Breast epithelium (tissue), 4 donors: Measurements from ENCODE around the gene MCU. TPM values are rescaled to one million over a fixed set of nuclear protein-coding genes. Genes with fewer than 3 reads are reported as not detected.

Source experiments
- DNase-seq, 2 donors: peaks; one replicate each; pipeline ENCODE4 v3.0.0-alpha.2; 2019; ENCODE audit warnings: low spot score in 2 of 2
- H3K27ac ChIP-seq, 2 donors: fragments of 200-600 bp; sonication (generic) in 1 of 2; one replicate each; pipeline ENCODE4 v1.5.1; 2016 to 2019; ENCODE audit warnings: mild to moderate bottlenecking in 1 of 2
- H3K27me3 ChIP-seq, 2 donors: fragments of 200-600 bp; sonication (generic) in 1 of 2; one replicate each; pipeline versions ENCODE4 v1.5.1 to v1.6.0; 2017 to 2019; ENCODE audit warnings: control low read depth in 1 of 2, mild to moderate bottlenecking in 1 of 2
- H3K36me3 ChIP-seq: fragments of 200-600 bp; one replicate; pipeline ENCODE4 v1.5.1; 2019
- H3K4me1 ChIP-seq, 2 donors: fragments of 200-600 bp; sonication (generic); one replicate each; pipeline ENCODE4 v1.5.1; 2016 to 2019; ENCODE audit warnings: control low read depth in 1 of 2
- H3K4me3 ChIP-seq, 3 donors: fragments of 200-600 bp; sonication (generic); 1 replicate in 2 of 3; 2 replicates in 1 of 3; pipeline ENCODE4 v1.5.1; 2016 to 2019; ENCODE audit warnings: mild to moderate bottlenecking in 3 of 3, moderate library complexity in 2 of 3
- H3K9me3 ChIP-seq, 2 donors: fragments of 200-600 bp; sonication (generic) in 1 of 2; one replicate each; pipeline ENCODE4 v1.5.1; 2016 to 2019; ENCODE audit warnings: control low read depth in 1 of 2
- POLR2A ChIP-seq: fragments of 450-650 bp; IDR thresholded peaks from one replicate; pipeline ENCODE4 v1.6.1; 2016; ENCODE audit warnings: antibody characterized with exemption, mild to moderate bottlenecking, moderate library complexity
- POLR2AphosphoS5 ChIP-seq, 3 donors: sonication (generic); formaldehyde crosslinking; IDR thresholded peaks; one replicate each; pipeline ENCODE4 v1.6.1; 2017; ENCODE audit warnings: antibody characterized with exemption in 3 of 3
- intact Hi-C: fragments of 100-400 bp; cut with DNase I; formaldehyde crosslinking; loops from one replicate; pipeline ENCODE4 v1.15.1; 2023; ENCODE audit warnings: low total_unique reads
- total RNA-seq, 3 donors: library from RNA; depleted of rRNA; stranded (reverse); fragments of >200 nt; gene quantifications; one replicate each; pipeline ENCODE4 v1.1.0, GENCODE V29; 2016
- TF ChIP-seq, protein P1 (sequence below), 3 donors: fragments of 450-650 bp; IDR thresholded peaks; one replicate each; pipeline ENCODE4 v1.5.1; 2016 to 2017; ENCODE audit warnings: antibody characterized with exemption in 3 of 3, mild to moderate bottlenecking in 3 of 3, moderate library complexity in 3 of 3

Gene MCU
- total RNA-seq, 3 donors from 2014 or later = 11.7 to 27.4 (median 20.6) TPM

DNA sequence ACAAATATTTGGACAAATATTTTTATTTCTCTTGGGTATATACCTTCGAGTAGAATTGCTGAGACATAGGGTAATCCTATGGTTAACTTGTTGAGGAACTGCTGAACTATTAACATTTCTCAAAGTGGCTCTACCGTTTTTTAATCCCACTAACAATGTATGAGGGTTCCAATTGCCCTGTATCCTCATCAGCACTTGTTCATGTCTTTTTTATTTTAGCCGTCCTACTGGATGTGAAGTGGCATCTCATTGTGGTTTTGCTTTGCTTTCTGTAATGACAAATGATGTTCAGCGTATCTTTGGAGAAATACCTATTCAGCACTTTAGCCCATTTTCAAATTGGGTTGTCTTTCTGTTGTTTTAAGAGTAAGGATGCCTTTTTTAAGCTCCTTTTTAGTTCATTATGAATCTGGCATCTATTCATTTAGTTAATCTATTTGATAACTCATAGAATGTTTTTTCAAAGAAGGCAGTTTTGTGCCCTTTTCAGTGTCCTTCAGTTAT lies 40.0 kb downstream of the MCU start:
- DNase-seq = no peak
- TF ChIP-seq POLR2A (no peak), POLR2AphosphoS5 (IDR thresholded peaks at IDR 0.05) (no peak)
- TF ChIP-seq, protein P1, sequence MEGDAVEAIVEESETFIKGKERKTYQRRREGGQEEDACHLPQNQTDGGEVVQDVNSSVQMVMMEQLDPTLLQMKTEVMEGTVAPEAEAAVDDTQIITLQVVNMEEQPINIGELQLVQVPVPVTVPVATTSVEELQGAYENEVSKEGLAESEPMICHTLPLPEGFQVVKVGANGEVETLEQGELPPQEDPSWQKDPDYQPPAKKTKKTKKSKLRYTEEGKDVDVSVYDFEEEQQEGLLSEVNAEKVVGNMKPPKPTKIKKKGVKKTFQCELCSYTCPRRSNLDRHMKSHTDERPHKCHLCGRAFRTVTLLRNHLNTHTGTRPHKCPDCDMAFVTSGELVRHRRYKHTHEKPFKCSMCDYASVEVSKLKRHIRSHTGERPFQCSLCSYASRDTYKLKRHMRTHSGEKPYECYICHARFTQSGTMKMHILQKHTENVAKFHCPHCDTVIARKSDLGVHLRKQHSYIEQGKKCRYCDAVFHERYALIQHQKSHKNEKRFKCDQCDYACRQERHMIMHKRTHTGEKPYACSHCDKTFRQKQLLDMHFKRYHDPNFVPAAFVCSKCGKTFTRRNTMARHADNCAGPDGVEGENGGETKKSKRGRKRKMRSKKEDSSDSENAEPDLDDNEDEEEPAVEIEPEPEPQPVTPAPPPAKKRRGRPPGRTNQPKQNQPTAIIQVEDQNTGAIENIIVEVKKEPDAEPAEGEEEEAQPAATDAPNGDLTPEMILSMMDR (IDR thresholded peaks at IDR 0.05) = no peak
- H3K4me1 ChIP-seq = no peaks in the 10 kb centered on the region
- no peak overlapping the region for H3K27ac ChIP-seq
- no peak overlapping the region for H3K4me3 ChIP-seq
- intact Hi-C loops = no loop called here
- H3K36me3 ChIP-seq = no peaks in the 10 kb centered on the region
- H3K27me3 ChIP-seq = no peaks in the 10 kb centered on the region
- no peaks in the 10 kb centered on the region for H3K9me3 ChIP-seq

- intact Hi-C loops = no loop called here
- Histone ChIP-seq H3K27ac (no peak overlapping the region), H3K4me3 (no peak overlapping the region), H3K36me3 (no peaks in the 10 kb centered on the region), H3K27me3 (no peaks in the 10 kb centered on the region), H3K4me1 (no peaks in the 10 kb centered on the region), H3K9me3 (no peaks in the 10 kb centered on the region)
- DNase-seq = no peak
- no peak for TF ChIP-seq POLR2AphosphoS5 (IDR thresholded peaks at IDR 0.05)
- TF ChIP-seq POLR2A = no peak
- TF ChIP-seq, protein P1 (IDR thresholded peaks at IDR 0.05) = no peak
Measured at GRCh38 chr10:72732521-72732920, 40.6 kb downstream of the MCU start.

- Histone ChIP-seq H3K27me3 (no peaks in the 10 kb centered on the region), H3K4me3 (no peak overlapping the region), H3K9me3 (no peaks in the 10 kb centered on the region), H3K27ac (no peak overlapping the region), H3K4me1 (no peaks in the 10 kb centered on the region), H3K36me3 (no peaks in the 10 kb centered on the region)
- no peak for TF ChIP-seq POLR2A
- no peak for TF ChIP-seq POLR2AphosphoS5 (IDR thresholded peaks at IDR 0.05)
- TF ChIP-seq, protein P1 (IDR thresholded peaks at IDR 0.05) = no peak
- intact Hi-C loops = no loop called here
- DNase-seq = no peak
Measured at GRCh38 chr10:72733989-72734388, 42.0 kb downstream of the MCU start.

DNA sequence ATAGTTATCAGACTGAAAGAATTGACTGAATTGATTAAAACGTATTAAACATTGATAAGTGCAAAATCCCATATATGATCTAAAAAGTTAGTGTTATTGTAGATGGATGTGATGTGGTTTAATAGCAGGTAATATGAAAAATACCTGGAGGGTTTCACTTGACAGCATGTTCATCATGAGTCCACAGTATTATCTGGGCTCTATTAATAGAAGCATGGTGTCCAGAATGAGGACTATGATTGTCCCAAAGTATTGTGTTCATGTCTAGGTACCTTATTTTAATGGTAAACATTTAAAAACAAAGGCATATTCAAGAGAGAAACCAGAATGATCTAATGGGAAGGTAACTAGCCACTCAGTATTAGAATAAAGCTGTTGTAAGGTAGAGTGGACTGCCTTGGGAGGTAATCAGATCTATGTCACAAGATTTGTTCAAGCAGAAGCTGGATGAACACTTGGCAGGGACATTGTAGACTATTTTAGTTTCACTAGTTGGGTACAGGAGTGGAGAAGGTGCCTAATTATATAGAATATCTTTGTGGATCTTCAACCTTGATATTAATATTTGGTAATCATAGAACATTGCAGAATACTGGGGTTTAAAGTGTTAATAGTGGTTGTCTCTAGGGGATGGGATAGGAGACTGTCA lies 43.5 kb downstream of the MCU start:
- H3K9me3 ChIP-seq = no peaks in the 10 kb centered on the region
- intact Hi-C loops = no loop called here
- no peak overlapping the region for H3K27ac ChIP-seq
- TF ChIP-seq, protein P1 (IDR thresholded peaks at IDR 0.05) = no peak
- TF ChIP-seq POLR2A (no peak), POLR2AphosphoS5 (IDR thresholded peaks at IDR 0.05) (no peak)
- H3K4me1 ChIP-seq = no peaks in the 10 kb centered on the region
- H3K27me3 ChIP-seq = no peaks in the 10 kb centered on the region
- H3K4me3 ChIP-seq = no peak overlapping the region
- no peak for DNase-seq
- no peaks in the 10 kb centered on the region for H3K36me3 ChIP-seq

DNA sequence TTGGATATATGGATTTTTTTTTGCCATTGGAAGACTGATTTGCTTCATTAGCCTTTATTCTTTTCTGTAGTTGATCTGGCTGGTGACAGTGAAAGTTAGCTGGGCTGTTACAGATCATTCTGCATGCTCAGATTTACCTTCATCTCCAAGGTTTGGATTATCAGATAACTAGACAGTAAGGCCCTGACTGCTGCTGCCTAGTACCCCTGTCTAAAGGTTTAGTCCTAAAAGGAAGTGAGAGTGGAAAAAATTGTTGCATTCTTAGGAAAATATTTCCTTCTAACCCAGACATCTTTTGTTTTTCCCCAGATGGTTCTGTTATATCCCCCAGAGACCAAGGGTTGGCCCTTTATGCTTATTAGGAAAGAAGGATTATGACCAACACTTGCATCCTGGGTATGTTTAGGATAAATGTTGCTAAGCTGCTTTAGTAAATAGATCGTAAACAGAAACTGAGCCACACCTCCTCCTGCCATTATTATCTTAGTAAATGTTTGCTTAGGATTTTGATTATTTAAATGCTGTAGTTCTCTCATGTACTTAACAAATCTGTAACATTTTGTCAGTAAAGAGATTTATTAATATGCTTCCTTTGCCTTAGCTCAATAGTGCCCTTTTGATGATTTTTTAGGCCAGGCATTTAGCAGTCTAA lies 44.4 kb downstream of the MCU start:
- Histone ChIP-seq H3K27ac (peak overlapping the region in 1 of 2 donors; percentile 41), H3K36me3 (no peaks in the 10 kb centered on the region), H3K4me1 (no peaks in the 10 kb centered on the region), H3K9me3 (no peaks in the 10 kb centered on the region), H3K4me3 (no peak overlapping the region), H3K27me3 (no peaks in the 10 kb centered on the region)
- TF ChIP-seq, protein P1 (IDR thresholded peaks at IDR 0.05) = no peak
- TF ChIP-seq POLR2AphosphoS5 (IDR thresholded peaks at IDR 0.05) = no peak
- TF ChIP-seq POLR2A = no peak
- no peak for DNase-seq
- intact Hi-C loops = no loop called here
